K562 (cell line): ENCODE measurements around the gene MRPL27. TPM values are rescaled to one million over a fixed set of nuclear protein-coding genes. Genes with fewer than 3 reads are reported as not detected.

Experiments used
- CREB3 ChIP-seq: fragments of 450-650 bp; conservative IDR thresholded peaks from 2 replicates; pipeline ENCODE4 v1.6.1; 2016; ENCODE audit warnings: missing genetic modification characterization, low read depth, mild to moderate bottlenecking, missing compliant biosample characterization, moderate library complexity
- CXXC5 ChIP-seq: fragments of 250-450 bp; sonication (Bioruptor Pico); IDR thresholded peaks from 2 replicates; pipeline ENCODE4 v1.8.0; 2022; ENCODE audit warnings: inconsistent platforms, mild to moderate bottlenecking, moderate library complexity
- REST ChIP-seq, 2 experiments: fragments of 450-650 bp; formaldehyde crosslinking in 1 of 2; IDR thresholded peaks; 2 replicates each; pipeline versions ENCODE4 v1.4.0 to v1.6.1; 2014 to 2020; ENCODE audit warnings: mild to moderate bottlenecking in 2 of 2, borderline replicate concordance in 1 of 2, low read depth in 1 of 2
- SNIP1 ChIP-seq: fragments of 450-650 bp; IDR thresholded peaks from 2 replicates; pipeline ENCODE4 v1.7.1; 2017; ENCODE audit warnings: low read depth, mild to moderate bottlenecking
- ZBTB43 ChIP-seq: sonication (generic); formaldehyde crosslinking; IDR thresholded peaks from 2 replicates; pipeline ENCODE4 v1.8.0; 2023; ENCODE audit warnings: mild to moderate bottlenecking, missing genetic modification reagents
- ZNF277 ChIP-seq: fragments of 250-450 bp; sonication (Bioruptor Pico); IDR thresholded peaks from 2 replicates; pipeline ENCODE4 v1.8.0; 2022; ENCODE audit warnings: inconsistent platforms, mild to moderate bottlenecking, moderate library complexity, borderline replicate concordance
- ZNF449 ChIP-seq: fragments of 250-450 bp; sonication (Bioruptor Pico); IDR thresholded peaks from 2 replicates; pipeline ENCODE4 v1.8.0; 2022; ENCODE audit warnings: moderate library complexity, mild to moderate bottlenecking, inconsistent platforms
- polyA plus RNA-seq, 8 experiments: library from polyadenylated mRNA; depleted of rRNA in 4 of 8; stranded (reverse) in 5 of 8; unstranded in 3 of 8; fragments of >200 nt; fragmentation: Nextera tagmentation in 2 of 8; fragmentation: Illumina TruSeq in 1 of 8; extraction: Ambion mirVana in 2 of 8; extraction: Trizol in 1 of 8; gene quantifications; 2 replicates each; pipeline versions ENCODE4 v1.2.1 to v1.2.3, GENCODE V29; 2011 to 2014; ENCODE audit warnings: inconsistent platforms in 1 of 8, missing spikeins in 1 of 8
- total RNA-seq, 7 experiments: library from RNA; depleted of rRNA in 6 of 7; stranded (reverse); fragments of >200 nt in 6 of 7; fragmentation: Illumina TruSeq in 2 of 7; extraction: Trizol in 2 of 7; gene quantifications; 2 replicates each; pipeline versions ENCODE4 v1.2.1 to v1.2.3, GENCODE V29; 2011 to 2021; ENCODE audit warnings: low replicate concordance in 1 of 7

Gene MRPL27
- total and polyA plus RNA-seq, 9 of the 15 experiments (the other 6 are each of a cell fraction or from before 2014, with no cell fraction given) = 96.3 to 401 (median 142) TPM

- no peak for TF ChIP-seq REST (IDR thresholded peaks at IDR 0.05; ENCODE audit: borderline replicate concordance)
- TF ChIP-seq REST (CRISPR knock-in tag; IDR thresholded peaks at IDR 0.05; ENCODE audit: low read depth) = no peak
- no peak for TF ChIP-seq CREB3
- TF ChIP-seq SNIP1 = no peak
- TF ChIP-seq ZNF277 (CRISPR knock-in tag) = no peak
- no peak for TF ChIP-seq ZNF449 (CRISPR knock-in tag)
- TF ChIP-seq ZBTB43 = no peak
- TF ChIP-seq CXXC5 (CRISPR knock-in tag) = no peak
These were observed 16.6 kb upstream of the MRPL27 start (continued) for GRCh38 chr17:50389534-50389933.
